ENCODE results near the gene GRAMD4.

GRAMD4 gene

GRCh38 chr22:46659059-46659790, 39.0 kb downstream of the GRAMD4 start:
- no peak for DNase-seq

DNA sequence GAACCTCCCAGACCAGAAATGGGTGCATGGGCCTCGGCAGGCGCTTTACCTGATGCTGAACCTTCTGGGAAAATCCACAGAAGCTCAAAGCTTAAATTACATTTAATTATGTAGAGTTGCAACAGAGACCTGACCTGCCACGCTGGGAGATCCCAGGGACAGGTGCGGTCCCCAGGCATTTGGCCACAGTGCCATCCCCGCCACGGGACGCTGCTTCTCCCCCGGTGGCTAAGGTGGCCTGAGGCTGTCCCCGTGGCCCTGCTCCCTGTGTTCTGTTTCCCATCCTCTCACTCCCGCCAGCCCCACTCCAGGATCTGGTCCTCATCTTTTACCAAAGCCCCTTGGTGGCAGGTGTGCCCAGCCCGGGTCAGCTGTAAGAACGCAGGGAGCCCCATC, 39.6 kb downstream of the GRAMD4 start:
- no peak for DNase-seq

- DNase-seq = peak; percentile 72
Observed at GRCh38 chr22:46660604-46661201, 40.5 kb downstream of the GRAMD4 start.

DNA sequence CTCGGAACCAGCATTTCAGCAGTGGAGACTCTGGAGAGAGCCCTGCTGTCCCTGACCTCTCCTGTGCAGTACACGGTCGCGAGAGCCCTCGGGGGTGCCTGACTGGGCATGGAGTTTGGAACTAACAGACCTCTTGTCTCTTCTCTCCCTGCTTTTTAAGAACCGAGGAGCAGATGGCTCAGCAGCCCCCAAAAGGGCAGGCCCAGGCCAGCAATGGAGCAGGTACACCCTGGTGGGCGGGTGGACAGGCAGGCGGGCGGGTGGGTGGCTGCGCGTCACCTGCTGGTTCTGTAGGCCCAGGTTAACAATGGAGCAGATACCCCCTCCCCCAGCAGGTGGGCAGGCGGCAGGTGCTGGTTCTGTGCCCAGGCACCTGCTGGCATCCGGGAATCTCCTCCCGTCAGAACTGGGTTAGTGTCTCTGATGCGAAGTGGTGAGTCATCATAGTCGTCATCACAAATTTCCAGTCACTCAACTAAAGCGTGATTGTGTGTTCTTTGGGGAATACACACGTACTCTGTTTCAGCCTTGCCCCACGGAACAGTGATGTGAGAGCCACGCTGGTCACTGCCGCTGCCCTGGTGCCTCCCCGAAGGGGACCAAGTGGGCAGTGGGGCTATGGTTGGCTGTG, 41.1 kb downstream of the GRAMD4 start:
- peak; percentile 84 for DNase-seq

GRCh38 chr22:46662226-46662625, 42.0 kb downstream of the GRAMD4 start:
- no peak for DNase-seq

- DNase-seq = no peak
Observed at GRCh38 chr22:46663001-46663400, 42.8 kb downstream of the GRAMD4 start.

GRCh38 chr22:46663436-46664100, 43.4 kb downstream of the GRAMD4 start:
- no peak for DNase-seq

DNA sequence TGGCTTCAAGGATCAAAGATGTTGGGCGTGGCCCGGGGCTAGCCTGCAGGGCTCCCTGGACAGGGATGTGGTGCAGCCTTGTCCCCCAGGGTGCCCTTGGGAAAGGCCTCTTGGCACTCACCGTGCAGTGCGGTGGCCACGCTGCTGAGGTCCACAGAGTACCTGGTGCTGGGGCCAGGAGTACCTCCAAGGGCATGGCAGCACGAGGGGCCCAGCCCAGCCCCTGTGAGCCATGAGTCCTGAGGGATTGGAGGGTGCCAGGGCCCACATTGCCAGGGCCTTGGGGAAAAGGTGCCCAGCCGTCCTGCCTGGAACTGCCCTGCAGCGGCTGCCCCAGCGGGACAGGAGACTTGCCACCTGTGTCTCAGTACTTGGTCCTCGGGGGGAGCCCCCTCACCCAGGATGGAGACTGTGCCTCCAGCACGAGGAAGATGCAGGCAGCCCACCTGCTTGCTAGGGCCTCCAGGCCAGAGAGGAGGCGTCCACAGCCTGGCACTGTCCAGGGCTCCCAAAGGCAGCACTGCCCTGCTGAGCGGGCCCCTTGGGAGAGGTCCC, 44.2 kb downstream of the GRAMD4 start:
- DNase-seq = no peak

GRCh38 chr22:46665151-46665695, 45.0 kb downstream of the GRAMD4 start:
- no peak for DNase-seq

DNA sequence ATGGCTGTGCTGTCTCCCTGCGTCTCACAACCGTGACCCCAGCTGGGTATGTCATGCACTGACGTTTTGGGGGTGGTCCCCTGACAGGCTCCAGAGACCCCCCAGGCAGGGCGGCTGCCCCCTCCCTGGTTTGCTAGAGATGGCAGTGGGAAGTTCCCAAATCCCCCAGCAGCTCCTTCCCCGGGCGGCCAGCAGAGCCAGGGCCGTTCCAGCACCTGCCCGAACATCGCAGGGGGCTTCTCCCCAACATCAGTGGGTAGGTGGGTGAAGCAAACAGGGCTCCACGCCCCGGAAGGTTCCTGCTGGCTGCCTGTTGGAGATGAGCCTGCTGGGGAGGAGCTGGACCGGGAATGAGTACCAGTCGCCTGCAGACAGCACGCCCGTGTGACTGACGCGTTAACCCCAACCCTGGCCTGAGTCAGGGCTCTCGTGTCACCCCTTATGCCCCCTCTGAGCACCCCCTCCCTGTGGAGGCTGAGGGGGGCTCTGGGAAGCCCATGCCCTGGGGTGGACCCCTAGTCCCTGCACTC, 45.6 kb downstream of the GRAMD4 start:
- no peak for DNase-seq

DNA sequence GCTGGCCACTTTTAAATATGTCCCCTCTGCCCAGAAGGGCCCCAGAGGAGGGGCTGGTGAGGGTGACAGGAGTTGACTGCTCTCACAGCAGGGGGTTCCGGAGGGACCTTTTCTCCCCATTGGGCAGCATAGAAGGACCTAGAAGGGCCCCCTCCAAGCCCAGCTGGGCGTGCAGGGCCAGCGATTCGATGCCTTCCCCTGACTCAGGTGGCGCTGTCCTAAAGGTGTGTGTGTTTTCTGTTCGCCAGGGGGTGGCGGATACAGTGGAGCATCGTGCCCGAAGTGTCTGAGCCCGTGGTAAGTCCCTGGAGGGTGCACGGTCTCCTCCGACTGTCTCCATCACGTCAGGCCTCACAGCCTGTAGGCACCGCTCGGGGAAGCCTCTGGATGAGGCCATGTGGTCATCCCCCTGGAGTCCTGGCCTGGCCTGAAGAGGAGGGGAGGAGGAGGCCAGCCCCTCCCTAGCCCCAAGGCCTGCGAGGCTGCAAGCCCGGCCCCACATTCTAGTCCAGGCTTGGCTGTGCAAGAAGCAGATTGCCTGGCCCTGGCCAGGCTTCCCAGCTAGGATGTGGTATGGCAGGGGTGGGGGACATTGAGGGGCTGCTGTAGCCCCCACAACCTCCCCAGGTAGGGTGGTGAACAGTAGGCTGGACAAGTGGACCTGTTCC, 46.5 kb downstream of the GRAMD4 start:
- no peak for DNase-seq

GRCh38 chr22:46667245-46667623, 47.0 kb downstream of the GRAMD4 start:
- DNase-seq = no peak

- DNase-seq = no peak
Observed at GRCh38 chr22:46668116-46668515, 47.9 kb downstream of the GRAMD4 start.

DNA sequence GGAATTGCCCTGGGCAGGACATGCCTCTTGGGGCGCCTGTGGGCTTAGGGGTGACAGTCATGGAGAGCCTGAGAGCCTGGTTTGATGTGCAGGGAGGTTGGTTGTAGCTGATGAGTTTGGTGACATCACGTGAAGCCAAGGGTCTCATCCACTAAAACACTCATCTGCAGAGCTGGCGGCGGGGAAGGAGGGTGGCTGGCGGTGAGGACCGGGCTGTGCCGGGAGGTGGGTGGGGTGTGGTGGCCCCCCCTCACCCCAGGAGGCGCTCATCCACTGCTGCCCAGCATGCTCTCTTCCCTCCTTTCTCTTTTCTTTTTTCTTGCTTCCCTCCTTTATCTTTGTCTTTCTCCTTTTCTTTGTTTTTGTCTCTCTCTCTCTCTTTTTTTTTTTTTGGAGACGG, 49.0 kb downstream of the GRAMD4 start:
- no peak for DNase-seq

DNA sequence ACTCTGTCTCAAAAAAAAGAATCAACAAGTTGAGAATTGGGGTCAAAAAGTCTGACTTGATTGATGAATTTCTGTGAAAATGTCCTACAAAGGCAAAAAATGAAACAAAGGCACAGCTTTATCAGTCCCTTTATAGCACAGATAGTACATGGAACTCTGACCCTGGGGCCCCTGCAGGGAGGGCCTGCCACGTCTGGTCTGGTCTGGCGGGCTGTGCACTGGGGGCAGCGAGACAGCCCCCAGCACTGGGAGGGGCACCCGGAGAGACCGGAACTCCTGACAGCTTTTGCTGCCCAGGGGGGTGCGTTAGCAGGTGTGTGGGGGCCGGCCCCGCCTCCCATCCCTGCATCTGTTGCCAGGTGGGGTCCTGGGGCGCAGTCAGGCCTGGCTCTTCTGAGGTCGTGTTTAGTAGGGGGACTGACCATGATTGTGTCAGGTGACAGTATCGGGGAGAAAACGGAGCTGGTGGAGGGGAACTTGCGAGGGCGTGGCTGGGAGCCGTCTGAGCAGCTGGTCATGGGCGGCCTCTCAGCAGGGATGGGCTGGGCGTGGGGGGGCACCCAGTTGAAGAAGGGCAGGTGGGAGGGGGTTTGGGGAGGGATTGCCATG, 51.7 kb downstream of the GRAMD4 start:
- DNase-seq = no peak

GRCh38 chr22:46672731-46673130, 52.5 kb downstream of the GRAMD4 start:
- no peak for DNase-seq

- DNase-seq = no peak
Observed at GRCh38 chr22:46673205-46673604, 53.0 kb downstream of the GRAMD4 start.

DNA sequence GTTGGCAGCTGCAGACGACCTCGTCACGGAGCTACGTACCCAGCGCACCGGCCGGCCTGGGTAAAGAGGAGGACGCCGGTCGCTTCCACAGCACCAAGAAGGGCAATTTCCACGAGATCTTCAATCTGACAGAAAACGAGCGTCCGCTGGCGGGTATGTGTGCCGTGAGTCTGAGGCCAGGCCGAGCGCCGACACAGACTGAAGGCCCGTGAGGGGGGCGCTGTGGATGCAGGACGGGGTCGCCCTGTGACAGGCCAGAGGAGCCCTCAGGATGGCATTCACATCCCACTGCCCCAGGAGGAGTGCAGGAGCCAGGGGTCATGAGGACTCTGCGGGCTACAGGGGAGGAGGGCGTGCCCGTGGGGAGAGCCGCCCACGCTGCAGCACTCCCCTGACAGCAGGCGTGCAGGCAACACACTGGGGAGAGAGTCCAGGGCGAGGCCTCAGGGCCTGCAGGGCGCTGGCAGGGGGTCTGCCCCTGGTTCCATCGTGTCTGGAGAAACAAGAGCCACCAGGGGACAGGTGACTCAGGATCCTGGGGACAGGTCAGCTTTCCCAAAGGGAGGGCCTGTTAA, 53.6 kb downstream of the GRAMD4 start:
- DNase-seq = peak; percentile 76

DNA sequence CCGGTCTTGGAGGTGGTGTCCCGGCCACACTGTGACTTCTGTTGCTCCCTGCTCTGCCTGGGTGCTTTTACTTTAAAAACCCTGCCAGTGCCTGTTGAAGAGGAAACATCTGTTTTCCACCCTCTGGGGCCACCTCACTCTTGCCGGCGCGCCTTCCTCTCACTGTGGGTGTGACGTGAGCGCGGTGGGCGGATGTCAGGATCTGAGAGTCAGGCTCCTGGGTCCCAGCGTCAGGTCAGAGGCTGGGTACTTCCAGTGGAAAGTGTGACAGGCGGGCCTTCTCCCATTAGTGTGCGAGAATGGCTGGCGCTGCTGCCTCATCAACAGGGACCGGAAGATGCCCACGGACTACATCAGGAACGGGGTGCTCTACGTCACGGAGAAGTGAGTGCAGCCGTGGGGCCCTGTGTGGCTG, 54.2 kb downstream of the GRAMD4 start:
- peak; percentile 96 for DNase-seq

- no peak for DNase-seq
Observed at GRCh38 chr22:46674906-46675305, 54.7 kb downstream of the GRAMD4 start.

GRCh38 chr22:46675479-46675878, 55.3 kb downstream of the GRAMD4 start:
- DNase-seq = no peak

DNA sequence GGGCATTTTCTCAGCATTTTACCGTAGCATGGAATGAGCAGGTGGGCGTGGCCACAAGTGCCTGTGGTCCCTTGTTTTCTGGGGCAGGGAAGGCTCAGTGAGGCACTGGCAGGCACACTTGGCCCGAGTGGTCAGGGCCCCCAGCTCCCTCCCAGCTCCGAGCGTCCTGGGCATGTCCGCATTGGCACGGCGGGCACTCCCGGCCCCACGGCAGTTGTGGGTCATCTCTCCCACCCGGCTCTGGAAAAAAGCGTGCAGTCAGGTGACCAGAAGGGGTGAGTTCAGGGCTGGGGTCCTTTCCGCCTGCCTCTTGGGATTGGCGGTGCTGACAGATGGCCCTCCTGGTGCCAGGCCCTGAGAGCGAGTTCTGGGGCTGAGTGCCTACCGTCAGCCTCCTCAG, 55.8 kb downstream of the GRAMD4 start:
- DNase-seq = no peak

All from activated effector memory CD4-positive, alpha-beta T cell treated with anti-CD3 and anti-CD28 coated beads, Interleukin-2, amount 50 U/mL, for 16 hours (primary cell).